GM18951 (cell line): ENCODE measurements around the gene APCDD1L.

ENCODE experiments used
- POLR2A ChIP-seq: IDR thresholded peaks from 4 replicates; pipeline ENCODE4 v1.6.1; 2011; ENCODE audit warnings: mild to moderate bottlenecking; ENCODE audit not compliant: insufficient read length, insufficient read depth; ENCODE audit errors: extremely low read depth
- in situ Hi-C: fragments of 300-500 bp; cut with MboI; formaldehyde crosslinking; loops from one replicate; pipeline ENCODE4 v1.12.0; 2022; ENCODE audit warnings: low sequenced_read_pairs, mixed read lengths, inconsistent platforms; ENCODE audit not compliant: unreplicated experiment

The APCDD1L gene

GRCh38 chr20:58538752-58539151 is 23.6 kb upstream of the APCDD1L start:
- in situ Hi-C loops: no loop called here
- TF ChIP-seq POLR2A: no peak

GRCh38 chr20:58537831-58538230 is 22.6 kb upstream of the APCDD1L start:
- in situ Hi-C loops: no loop called here
- no peak for TF ChIP-seq POLR2A

- in situ Hi-C loops: no loop called here
- TF ChIP-seq POLR2A: no peak
These were observed 21.1 kb upstream of the APCDD1L start for GRCh38 chr20:58536289-58536688.

- TF ChIP-seq POLR2A: no peak
- in situ Hi-C loops: no loop called here
These were observed 16.5 kb upstream of the APCDD1L start for GRCh38 chr20:58531657-58532056.

GRCh38 chr20:58531063-58531462 is 15.9 kb upstream of the APCDD1L start:
- in situ Hi-C loops: no loop called here
- no peak for TF ChIP-seq POLR2A

GRCh38 chr20:58528412-58528811 is 13.2 kb upstream of the APCDD1L start:
- TF ChIP-seq POLR2A: no peak
- in situ Hi-C loops: no loop called here

- TF ChIP-seq POLR2A: no peak
- in situ Hi-C loops: no loop called here
These were observed 11.2 kb upstream of the APCDD1L start for GRCh38 chr20:58526411-58526810.

GRCh38 chr20:58524814-58525213 is 9.6 kb upstream of the APCDD1L start:
- no peak for TF ChIP-seq POLR2A
- in situ Hi-C loops: no loop called here

GRCh38 chr20:58523971-58524315 is 8.7 kb upstream of the APCDD1L start:
- no peak for TF ChIP-seq POLR2A
- in situ Hi-C loops: no loop called here

- in situ Hi-C loops: no loop called here
- TF ChIP-seq POLR2A: no peak
These were observed 8.1 kb upstream of the APCDD1L start for GRCh38 chr20:58523072-58523970.

- in situ Hi-C loops: no loop called here
These were observed 7.5 kb upstream of the APCDD1L start for GRCh38 chr20:58522666-58523065.

GRCh38 chr20:58521763-58522162 is 6.6 kb upstream of the APCDD1L start:
- in situ Hi-C loops: no loop called here
- no peak for TF ChIP-seq POLR2A

More at GRCh38 chr20:58522666-58523065, 7.5 kb upstream of the APCDD1L start:
- no peak for TF ChIP-seq POLR2A

GRCh38 chr20:58519940-58520712 is 4.9 kb upstream of the APCDD1L start:
- no peak for TF ChIP-seq POLR2A
- in situ Hi-C loops: no loop called here
